HepG2 (cell line): ENCODE results near the gene ROPN1B. TPM values are rescaled to one million over a fixed set of nuclear protein-coding genes. Genes with fewer than 3 reads are reported as not detected.
A peak's percentile ranks its signal among the peaks of the same experiment; 100 is the strongest.

Source experiments
- EED ChIP-seq: sonication (generic); formaldehyde crosslinking; IDR thresholded peaks from 2 replicates; pipeline ENCODE4 v1.5.0; 2020; ENCODE audit warnings: mild to moderate bottlenecking, missing genetic modification reagents
- HOXA5 ChIP-seq: sonication (generic); formaldehyde crosslinking; IDR thresholded peaks from 2 replicates; pipeline ENCODE4 v1.4.0; 2020; ENCODE audit warnings: missing genetic modification reagents
- MAZ ChIP-seq, 2 experiments: sonication (generic) in 1 of 2; formaldehyde crosslinking in 1 of 2; IDR thresholded peaks; 2 replicates each; pipeline versions ENCODE4 v1.5.0 to v1.6.1; 2012 to 2020; ENCODE audit warnings: low read depth in 2 of 2, mild to moderate bottlenecking in 2 of 2, borderline replicate concordance in 1 of 2, improper control_type of control experiment in 1 of 2, low read length in 1 of 2, missing genetic modification reagents in 1 of 2, moderate library complexity in 1 of 2
- POLR2A ChIP-seq, 2 experiments: IDR thresholded peaks; 2 replicates each; pipeline ENCODE4 v1.6.1; 2011; ENCODE audit warnings: low read depth in 2 of 2, low read length in 2 of 2, mild to moderate bottlenecking in 1 of 2, moderate library complexity in 1 of 2; ENCODE audit not compliant: insufficient read depth in 1 of 2
- RXRB ChIP-seq: IDR thresholded peaks from 2 replicates; pipeline ENCODE4 v1.6.1; 2016; ENCODE audit warnings: borderline replicate concordance, missing genetic modification reagents, missing compliant biosample characterization
- SALL1 ChIP-seq: sonication (generic); formaldehyde crosslinking; IDR thresholded peaks from 2 replicates; pipeline ENCODE4 v1.8.0; 2022; ENCODE audit warnings: mild to moderate bottlenecking, missing genetic modification reagents
- SOX6 ChIP-seq, 2 experiments: fragments of 450-650 bp in 1 of 2; sonication (generic) in 1 of 2; formaldehyde crosslinking in 1 of 2; IDR thresholded peaks; 2 replicates each; pipeline versions ENCODE4 v1.4.0 to v1.6.1; 2017 to 2020; ENCODE audit warnings: antibody characterized with exemption in 1 of 2, mild to moderate bottlenecking in 1 of 2, missing genetic modification reagents in 1 of 2
- SP2 ChIP-seq: sonication (generic); formaldehyde crosslinking; IDR thresholded peaks from 2 replicates; pipeline ENCODE4 v1.5.1; 2020; ENCODE audit warnings: mild to moderate bottlenecking, missing genetic modification reagents
- THAP11 ChIP-seq: IDR thresholded peaks from 2 replicates; pipeline ENCODE4 v1.6.1; 2016; ENCODE audit warnings: missing biosample characterization, missing genetic modification reagents
- XRCC5 ChIP-seq: fragments of 200-400 bp; formaldehyde crosslinking; optimal IDR thresholded peaks from 2 replicates; pipeline ENCODE3; 2017; ENCODE audit warnings: mild to moderate bottlenecking, low read length
- YY1 ChIP-seq: IDR thresholded peaks from 2 replicates; pipeline ENCODE4 v1.6.1; 2011; ENCODE audit warnings: low read length, low read depth, moderate library complexity, mild to moderate bottlenecking; ENCODE audit not compliant: insufficient read depth, insufficient replicate concordance
- ZFY ChIP-seq: sonication (generic); formaldehyde crosslinking; IDR thresholded peaks from 2 replicates; pipeline ENCODE4 v1.4.0; 2020; ENCODE audit warnings: missing genetic modification reagents
- ZNF317 ChIP-seq: sonication (generic); formaldehyde crosslinking; IDR thresholded peaks from 2 replicates; pipeline ENCODE4 v1.5.0; 2020; ENCODE audit warnings: mild to moderate bottlenecking, missing genetic modification reagents
- ZNF652 ChIP-seq: IDR thresholded peaks from 2 replicates; pipeline ENCODE4 v1.6.1; 2016; ENCODE audit warnings: low read depth, borderline replicate concordance
- ZNF788 ChIP-seq: sonication (generic); formaldehyde crosslinking; IDR thresholded peaks from 2 replicates; pipeline ENCODE4 v1.5.0; 2020; ENCODE audit warnings: mild to moderate bottlenecking, missing genetic modification reagents, borderline replicate concordance
- polyA plus RNA-seq, 8 experiments: library from polyadenylated mRNA; depleted of rRNA in 3 of 8; stranded (reverse) in 7 of 8; unstranded in 1 of 8; fragments of >200 nt; fragmentation: Illumina TruSeq in 4 of 8; extraction: Trizol in 4 of 8; gene quantifications; 2 replicates each; pipeline versions ENCODE4 v1.2.1 to v1.2.3, GENCODE V29; 2011 to 2016; ENCODE audit warnings: low read depth in 4 of 8, missing spikeins in 1 of 8, mixed read lengths in 1 of 8; ENCODE audit not compliant: insufficient read depth in 1 of 8
- total RNA-seq, 5 experiments: library from RNA; depleted of rRNA; stranded (reverse); fragments of >200 nt; fragmentation: Illumina TruSeq; extraction: Trizol; gene quantifications; 2 replicates each; pipeline ENCODE4 v1.2.3, GENCODE V29; 2016; ENCODE audit warnings: low read depth in 1 of 5
- TF ChIP-seq, protein P1 (sequence below): IDR thresholded peaks from 2 replicates; pipeline ENCODE4 v1.6.1; 2016
- TF ChIP-seq, protein P2 (sequence below): sonication (generic); formaldehyde crosslinking; IDR thresholded peaks from 2 replicates; pipeline ENCODE4 v1.5.0; 2020; ENCODE audit warnings: mild to moderate bottlenecking, missing genetic modification reagents, borderline replicate concordance
- TF ChIP-seq, protein P3 (sequence below): sonication (generic); formaldehyde crosslinking; IDR thresholded peaks from 2 replicates; pipeline ENCODE4 v1.4.0; 2020; ENCODE audit warnings: missing genetic modification reagents, borderline replicate concordance

The ROPN1B gene
- total and polyA plus RNA-seq, 2 of the 13 experiments (the other 11 are each of a cell fraction or from before 2014, with no cell fraction given): not detected

GRCh38 chr3:125990253-125990970, 21.4 kb downstream of the ROPN1B start (continued):
- TF ChIP-seq HOXA5 (no peak), ZNF317 (0 out of 2 replicates have a peak, but pooled peaks have one; percentile 41), RXRB (CRISPR knock-in tag) (0 out of 2 replicates have a peak, but pooled peaks have one; percentile 16), THAP11 (CRISPR knock-in tag) (peak; percentile 52; the same call in 1 of the 2 replicates), SALL1 (peak; percentile 61), ZNF652 (peak; percentile 50; the same call in 1 of the 2 replicates), YY1 (no peak), SOX6 (IDR thresholded peaks at IDR 0.05) (no peak), SOX6 (CRISPR knock-in tag; IDR thresholded peaks at IDR 0.05) (no peak), ZFY (CRISPR knock-in tag) (peak; percentile 83), ZNF788 (peak; percentile 56; the same call in 1 of the 2 replicates), EED (CRISPR knock-in tag) (peak; percentile 65; the same call in 1 of the 2 replicates), SP2 (CRISPR knock-in tag) (peak; percentile 65), MAZ (IDR thresholded peaks at IDR 0.05; ENCODE audit: borderline replicate concordance, low read depth, low read length) (no peak), MAZ (CRISPR knock-in tag; IDR thresholded peaks at IDR 0.05; ENCODE audit: low read depth) (peak; percentile 50; the same call in 1 of the 2 replicates), XRCC5 (peak; percentile 44), POLR2A (IDR thresholded peaks at IDR 0.05; ENCODE audit: insufficient read depth in 1 of 2, low read depth in 2 of 2, low read length in 2 of 2) (peak; percentile 55 to 75; a peak in 3 of 4 replicates)
- TF ChIP-seq, protein P1, sequence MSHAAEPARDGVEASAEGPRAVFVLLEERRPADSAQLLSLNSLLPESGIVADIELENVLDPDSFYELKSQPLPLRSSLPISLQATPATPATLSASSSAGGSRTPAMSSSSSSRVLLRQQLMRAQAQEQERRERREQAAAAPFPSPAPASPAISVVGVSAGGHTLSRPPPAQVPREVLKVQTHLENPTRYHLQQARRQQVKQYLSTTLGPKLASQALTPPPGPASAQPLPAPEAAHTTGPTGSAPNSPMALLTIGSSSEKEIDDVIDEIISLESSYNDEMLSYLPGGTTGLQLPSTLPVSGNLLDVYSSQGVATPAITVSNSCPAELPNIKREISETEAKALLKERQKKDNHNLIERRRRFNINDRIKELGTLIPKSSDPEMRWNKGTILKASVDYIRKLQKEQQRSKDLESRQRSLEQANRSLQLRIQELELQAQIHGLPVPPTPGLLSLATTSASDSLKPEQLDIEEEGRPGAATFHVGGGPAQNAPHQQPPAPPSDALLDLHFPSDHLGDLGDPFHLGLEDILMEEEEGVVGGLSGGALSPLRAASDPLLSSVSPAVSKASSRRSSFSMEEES (CRISPR knock-in tag): peak; percentile 15; the same call in 1 of the 2 replicates
- TF ChIP-seq, protein P2, sequence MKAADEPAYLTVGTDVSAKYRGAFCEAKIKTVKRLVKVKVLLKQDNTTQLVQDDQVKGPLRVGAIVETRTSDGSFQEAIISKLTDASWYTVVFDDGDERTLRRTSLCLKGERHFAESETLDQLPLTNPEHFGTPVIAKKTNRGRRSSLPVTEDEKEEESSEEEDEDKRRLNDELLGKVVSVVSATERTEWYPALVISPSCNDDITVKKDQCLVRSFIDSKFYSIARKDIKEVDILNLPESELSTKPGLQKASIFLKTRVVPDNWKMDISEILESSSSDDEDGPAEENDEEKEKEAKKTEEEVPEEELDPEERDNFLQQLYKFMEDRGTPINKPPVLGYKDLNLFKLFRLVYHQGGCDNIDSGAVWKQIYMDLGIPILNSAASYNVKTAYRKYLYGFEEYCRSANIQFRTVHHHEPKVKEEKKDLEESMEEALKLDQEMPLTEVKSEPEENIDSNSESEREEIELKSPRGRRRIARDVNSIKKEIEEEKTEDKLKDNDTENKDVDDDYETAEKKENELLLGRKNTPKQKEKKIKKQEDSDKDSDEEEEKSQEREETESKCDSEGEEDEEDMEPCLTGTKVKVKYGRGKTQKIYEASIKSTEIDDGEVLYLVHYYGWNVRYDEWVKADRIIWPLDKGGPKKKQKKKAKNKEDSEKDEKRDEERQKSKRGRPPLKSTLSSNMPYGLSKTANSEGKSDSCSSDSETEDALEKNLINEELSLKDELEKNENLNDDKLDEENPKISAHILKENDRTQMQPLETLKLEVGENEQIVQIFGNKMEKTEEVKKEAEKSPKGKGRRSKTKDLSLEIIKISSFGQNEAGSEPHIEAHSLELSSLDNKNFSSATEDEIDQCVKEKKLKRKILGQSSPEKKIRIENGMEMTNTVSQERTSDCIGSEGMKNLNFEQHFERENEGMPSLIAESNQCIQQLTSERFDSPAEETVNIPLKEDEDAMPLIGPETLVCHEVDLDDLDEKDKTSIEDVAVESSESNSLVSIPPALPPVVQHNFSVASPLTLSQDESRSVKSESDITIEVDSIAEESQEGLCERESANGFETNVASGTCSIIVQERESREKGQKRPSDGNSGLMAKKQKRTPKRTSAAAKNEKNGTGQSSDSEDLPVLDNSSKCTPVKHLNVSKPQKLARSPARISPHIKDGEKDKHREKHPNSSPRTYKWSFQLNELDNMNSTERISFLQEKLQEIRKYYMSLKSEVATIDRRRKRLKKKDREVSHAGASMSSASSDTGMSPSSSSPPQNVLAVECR (CRISPR knock-in tag): peak; percentile 15; the same call in 1 of the 2 replicates
- TF ChIP-seq, protein P3, sequence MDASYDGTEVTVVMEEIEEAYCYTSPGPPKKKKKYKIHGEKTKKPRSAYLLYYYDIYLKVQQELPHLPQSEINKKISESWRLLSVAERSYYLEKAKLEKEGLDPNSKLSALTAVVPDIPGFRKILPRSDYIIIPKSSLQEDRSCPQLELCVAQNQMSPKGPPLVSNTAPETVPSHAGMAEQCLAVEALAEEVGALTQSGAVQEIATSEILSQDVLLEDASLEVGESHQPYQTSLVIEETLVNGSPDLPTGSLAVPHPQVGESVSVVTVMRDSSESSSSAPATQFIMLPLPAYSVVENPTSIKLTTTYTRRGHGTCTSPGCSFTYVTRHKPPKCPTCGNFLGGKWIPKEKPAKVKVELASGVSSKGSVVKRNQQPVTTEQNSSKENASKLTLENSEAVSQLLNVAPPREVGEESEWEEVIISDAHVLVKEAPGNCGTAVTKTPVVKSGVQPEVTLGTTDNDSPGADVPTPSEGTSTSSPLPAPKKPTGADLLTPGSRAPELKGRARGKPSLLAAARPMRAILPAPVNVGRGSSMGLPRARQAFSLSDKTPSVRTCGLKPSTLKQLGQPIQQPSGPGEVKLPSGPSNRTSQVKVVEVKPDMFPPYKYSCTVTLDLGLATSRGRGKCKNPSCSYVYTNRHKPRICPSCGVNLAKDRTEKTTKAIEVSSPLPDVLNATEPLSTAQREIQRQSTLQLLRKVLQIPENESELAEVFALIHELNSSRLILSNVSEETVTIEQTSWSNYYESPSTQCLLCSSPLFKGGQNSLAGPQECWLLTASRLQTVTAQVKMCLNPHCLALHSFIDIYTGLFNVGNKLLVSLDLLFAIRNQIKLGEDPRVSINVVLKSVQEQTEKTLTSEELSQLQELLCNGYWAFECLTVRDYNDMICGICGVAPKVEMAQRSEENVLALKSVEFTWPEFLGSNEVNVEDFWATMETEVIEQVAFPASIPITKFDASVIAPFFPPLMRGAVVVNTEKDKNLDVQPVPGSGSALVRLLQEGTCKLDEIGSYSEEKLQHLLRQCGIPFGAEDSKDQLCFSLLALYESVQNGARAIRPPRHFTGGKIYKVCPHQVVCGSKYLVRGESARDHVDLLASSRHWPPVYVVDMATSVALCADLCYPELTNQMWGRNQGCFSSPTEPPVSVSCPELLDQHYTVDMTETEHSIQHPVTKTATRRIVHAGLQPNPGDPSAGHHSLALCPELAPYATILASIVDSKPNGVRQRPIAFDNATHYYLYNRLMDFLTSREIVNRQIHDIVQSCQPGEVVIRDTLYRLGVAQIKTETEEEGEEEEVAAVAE (CRISPR knock-in tag): no peak
